ENCODE measurements around the gene SNX30.

Gene SNX30

GRCh38 chr9:112873773-112874405 lies 123.3 kb downstream of the SNX30 start (continued):
- no peak for TF ChIP-seq ZNF280D (tag by site-specific recombination; IDR thresholded peaks at IDR 0.05)
- no peak for TF ChIP-seq ZNF169 (tag by site-specific recombination; IDR thresholded peaks at IDR 0.05)
- no peak for TF ChIP-seq ZNF629 (tag by site-specific recombination; IDR thresholded peaks at IDR 0.05)
- TF ChIP-seq ZNF623 (tag by site-specific recombination; IDR thresholded peaks at IDR 0.05) = no peak
- TF ChIP-seq ZNF398 (tag by site-specific recombination; IDR thresholded peaks at IDR 0.05) = no peak
- TF ChIP-seq ZNF639 (tag by site-specific recombination; IDR thresholded peaks at IDR 0.05) = no peak

GRCh38 chr9:112878752-112879151 lies 128.2 kb downstream of the SNX30 start:
- ChIA-PET CTCF (interaction anchor here (1.0 kb wide), 2 partner anchors 9 to 24 kb away, joined by 3 to 5 read pairs; no protein-coding TSS in a partner anchor), POLR2A (no interaction called here)
- no peaks in the 10 kb centered on the region for H3K9me3 ChIP-seq (ENCODE audit: control insufficient read depth, insufficient read depth, low read depth, low read length)
- TF ChIP-seq HOXC10 (CRISPR knock-in tag; IDR thresholded peaks at IDR 0.05) (no peak), ZNF292 (tag by site-specific recombination; IDR thresholded peaks at IDR 0.05; ENCODE audit: borderline replicate concordance, low read depth) (no peak), ZSCAN30 (tag by site-specific recombination; IDR thresholded peaks at IDR 0.05) (no peak), ZNF112 (tag by site-specific recombination; IDR thresholded peaks at IDR 0.05) (no peak), PRDM6 (tag by site-specific recombination; IDR thresholded peaks at IDR 0.05) (no peak), ZBTB1 (tag by site-specific recombination; IDR thresholded peaks at IDR 0.05) (no peak), ZNF626 (tag by site-specific recombination; IDR thresholded peaks at IDR 0.05) (no peak), ZNF548 (tag by site-specific recombination; IDR thresholded peaks at IDR 0.05) (no peak), KLF16 (tag by site-specific recombination; IDR thresholded peaks at IDR 0.05) (no peak), ZNF416 (tag by site-specific recombination; IDR thresholded peaks at IDR 0.05) (no peak), INSM2 (tag by site-specific recombination; IDR thresholded peaks at IDR 0.05) (no peak), ZNF248 (tag by site-specific recombination; IDR thresholded peaks at IDR 0.05) (no peak), ZBTB17 (tag by site-specific recombination; IDR thresholded peaks at IDR 0.05) (no peak), TSHZ1 (tag by site-specific recombination; IDR thresholded peaks at IDR 0.05; ENCODE audit: borderline replicate concordance) (no peak), ZNF558 (tag by site-specific recombination; IDR thresholded peaks at IDR 0.05) (no peak)
- no peak overlapping the region for H3K27ac ChIP-seq (ENCODE audit: extremely low read depth, low read depth, low read length)
- H3K4me1 ChIP-seq (ENCODE audit: control insufficient read depth, insufficient read depth, low read length) = no peaks in the 10 kb centered on the region
- H3K36me3 ChIP-seq (ENCODE audit: control insufficient read depth in 2 of 2, insufficient read depth in 1 of 2, low read length in 2 of 2) = peaks cover 3 to 21% of the 10 kb centered on the region in 2 experiments; a peak in 2 of 3 replicates
- H3K4me3 ChIP-seq (ENCODE audit: low read depth, low read length) = no peak overlapping the region

Measured in HEK293 (cell line).